Measurements from ENCODE around the gene NDST1. TPM values are rescaled to one million over a fixed set of nuclear protein-coding genes. Genes with fewer than 3 reads are reported as not detected.

The NDST1 gene
- total RNA-seq, 1 experiment from 2014 or later, result 69.9 TPM

Other genes starting within 250 kb of the NDST1 start
- 0.13 to 0.16 TPM (median 0.14 TPM) in 3 replicates for gene CAMK2A, start 218.4 kb upstream of the NDST1 start, total RNA-seq (2021)
- gene ARSI, start 205.2 kb upstream of the NDST1 start, total RNA-seq (2021), result 5.9 to 6.9 TPM (median 6.6 TPM) in 3 replicates
- 130 to 174 TPM (median 133 TPM) in 3 replicates for gene TCOF1, start 150.4 kb upstream of the NDST1 start, total RNA-seq (2021)
- 28.2 to 47.6 TPM (median 44.3 TPM) in 3 replicates for gene CD74, start 95.2 kb upstream of the NDST1 start, total RNA-seq (2021)
- 2,564 to 2,814 TPM (median 2,812 TPM) in 3 replicates for gene RPS14, start 58.4 kb upstream of the NDST1 start, total RNA-seq (2021)
- gene SYNPO, start 132.5 kb downstream of the NDST1 start, total RNA-seq (2021), result 2.1 to 2.7 TPM (median 2.6 TPM) in 3 replicates
- gene MYOZ3, start 153.1 kb downstream of the NDST1 start, total RNA-seq (2021), result 11.6 to 14.5 TPM (median 13.7 TPM) in 3 replicates
- 28.7 to 34.0 TPM (median 31.6 TPM) in 3 replicates for gene RBM22, start 192.9 kb downstream of the NDST1 start, total RNA-seq (2021)